Activated gamma-delta T cell (primary cell): ENCODE measurements around the gene TEDDM1.
"Not testable (repeated sequence)": the region's sequence is repeated elsewhere in the genome, so short reads cannot be mapped to it uniquely, and the experiment has no call there.

Experiments used
- DNase-seq: peaks from one replicate; lab custom pipeline; 2025; lab: John Stamatoyannopoulos, UW

TEDDM1 gene

GRCh38 chr1:182380199-182380598 is 20.3 kb downstream of the TEDDM1 start:
- no peak for DNase-seq

GRCh38 chr1:182379781-182380180 is 20.7 kb downstream of the TEDDM1 start:
- not testable (repeated sequence) for DNase-seq

DNA sequence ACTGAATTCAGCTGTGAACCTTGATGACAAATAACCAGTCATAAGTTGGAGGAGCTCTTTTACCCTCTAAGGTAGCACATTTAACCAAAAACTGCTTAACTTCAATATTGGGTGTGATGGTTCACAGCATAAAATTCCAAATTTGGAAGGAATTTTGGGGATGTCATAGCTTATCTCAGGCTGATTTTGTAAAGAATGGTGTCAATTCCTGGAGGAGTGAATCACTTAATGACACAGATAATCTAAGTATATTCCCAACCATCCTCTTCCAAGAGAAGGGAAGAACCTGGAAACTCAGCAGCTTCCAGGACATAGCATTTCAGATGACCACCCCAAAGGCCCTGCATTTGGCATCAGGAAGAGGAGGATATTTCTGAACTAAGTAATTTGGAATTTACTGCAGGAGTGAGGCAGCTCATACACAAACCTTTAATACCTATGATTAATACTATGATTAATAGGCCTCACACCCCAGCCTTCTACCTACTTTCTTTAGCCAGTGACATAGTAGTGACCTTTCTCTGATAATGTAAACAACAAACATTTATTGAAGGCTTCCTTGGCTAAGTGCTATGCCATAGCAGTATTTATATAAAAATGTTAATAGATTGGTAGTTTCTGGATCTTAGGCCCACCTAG is 23.4 kb downstream of the TEDDM1 start:
- no peak for DNase-seq

DNA sequence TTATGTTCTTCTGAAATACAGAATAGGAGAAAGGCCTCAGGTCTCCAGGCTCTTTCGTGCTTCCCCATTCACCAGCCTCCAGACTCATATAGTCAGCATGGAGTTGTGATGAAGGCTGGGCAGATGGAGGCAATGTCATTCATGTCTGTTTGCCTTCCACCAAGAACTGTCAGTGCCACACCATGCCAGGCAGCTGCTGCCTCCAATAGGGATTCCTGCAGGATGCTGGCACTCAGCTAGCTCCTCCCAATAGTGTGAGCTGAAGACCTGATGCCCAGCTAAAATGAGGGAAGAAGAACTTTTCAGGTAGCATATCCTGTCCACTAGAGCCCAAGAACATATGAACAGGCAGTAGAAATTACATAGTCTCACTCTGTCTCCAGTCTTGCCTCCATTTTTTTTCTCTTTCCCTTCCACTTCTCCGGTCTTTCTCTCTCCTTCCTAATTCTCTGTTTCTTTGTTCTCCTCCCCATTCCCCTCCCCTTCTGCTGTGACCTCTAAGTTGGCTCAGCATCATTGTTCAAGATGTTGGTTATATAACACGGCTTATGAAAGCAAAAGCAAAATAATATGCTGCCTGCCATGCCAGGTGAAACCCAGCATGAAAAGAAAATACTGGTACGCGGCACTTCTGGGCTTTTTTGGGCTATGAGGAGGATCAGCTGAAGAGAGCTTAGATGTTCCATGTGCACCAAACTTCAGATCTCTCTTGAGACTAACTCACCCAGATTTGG is 26.2 kb downstream of the TEDDM1 start:
- DNase-seq: no peak

DNA sequence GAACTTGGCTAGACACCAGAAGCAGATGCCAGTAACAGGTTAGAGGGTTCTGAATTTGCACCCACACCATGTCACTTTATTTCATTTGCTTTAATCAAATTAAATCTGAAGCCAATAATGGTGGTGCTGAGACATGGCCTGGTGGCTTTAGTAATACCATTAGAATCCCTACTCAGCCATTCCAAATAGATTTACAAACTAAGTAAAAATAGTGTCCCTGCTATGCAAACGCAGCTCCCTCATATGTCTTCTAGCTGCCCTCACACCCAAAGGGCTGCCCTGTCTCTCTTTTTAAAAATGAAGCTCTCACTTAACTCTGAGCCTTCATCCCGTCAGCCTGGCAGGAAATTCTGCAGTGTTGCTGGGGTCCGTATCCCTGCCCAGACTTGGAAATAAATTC is 29.9 kb downstream of the TEDDM1 start:
- no peak for DNase-seq

DNA sequence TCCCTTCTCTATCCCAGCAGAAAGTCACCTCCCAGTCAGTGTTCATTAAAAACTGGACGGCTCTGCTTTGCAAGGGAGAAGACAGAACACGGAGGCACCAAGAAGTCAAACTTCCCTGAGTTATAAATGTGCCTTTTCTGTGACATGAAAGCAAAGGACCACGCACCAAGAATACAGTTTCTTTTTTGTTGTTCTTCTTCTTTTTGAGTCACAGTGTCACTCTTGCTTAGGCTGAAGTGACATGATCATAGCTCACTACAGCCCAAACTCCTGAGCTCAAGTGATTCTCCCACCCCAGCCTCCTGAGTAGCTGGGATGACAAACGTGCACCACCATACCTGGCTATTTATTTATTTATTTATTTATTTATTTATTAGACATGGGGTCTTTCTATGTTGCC is 31.6 kb downstream of the TEDDM1 start:
- no peak for DNase-seq

DNA sequence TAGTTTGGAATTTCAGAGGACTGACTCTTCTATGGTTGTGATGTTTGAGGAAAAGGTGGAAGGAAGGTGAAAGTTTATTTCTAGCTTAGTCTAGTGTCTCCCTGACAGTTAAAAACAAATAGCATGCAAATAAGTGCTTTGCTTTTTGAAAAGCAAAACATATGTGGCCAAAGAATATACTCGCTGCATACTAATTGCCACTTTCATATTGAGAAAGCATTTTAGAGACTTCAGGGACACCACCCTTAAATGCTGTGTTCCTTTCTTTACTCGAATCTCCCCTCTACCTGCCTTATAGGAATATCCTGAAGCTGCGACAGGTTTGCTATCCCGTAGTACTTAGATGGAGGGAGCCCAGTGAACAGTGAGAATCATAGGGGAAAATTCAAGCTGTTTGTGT is 32.1 kb downstream of the TEDDM1 start:
- no peak for DNase-seq

- no peak for DNase-seq
Observed at GRCh38 chr1:182367926-182368325, 32.5 kb downstream of the TEDDM1 start.

GRCh38 chr1:182366596-182366995 is 33.9 kb downstream of the TEDDM1 start:
- no peak for DNase-seq

DNA sequence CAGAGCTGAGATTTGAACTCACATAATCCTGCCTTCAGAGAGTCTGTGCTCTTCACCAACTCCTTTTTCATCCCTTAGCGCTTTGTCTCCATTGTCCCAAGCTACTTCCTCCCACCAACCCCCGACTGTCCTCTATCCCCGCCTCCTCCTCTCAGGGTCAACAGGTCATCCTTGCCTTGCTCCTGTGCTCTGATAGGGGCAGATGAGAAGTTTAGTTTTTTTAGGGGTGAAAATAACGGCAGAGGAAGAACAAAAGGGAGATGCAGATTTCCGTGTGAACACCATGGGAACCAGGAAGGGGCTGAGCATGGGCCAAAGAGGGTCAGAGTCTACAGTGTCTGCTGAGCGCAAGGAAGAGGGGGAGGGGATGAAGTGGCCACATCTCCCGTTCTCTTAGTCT is 40.8 kb downstream of the TEDDM1 start:
- DNase-seq: no peak

DNA sequence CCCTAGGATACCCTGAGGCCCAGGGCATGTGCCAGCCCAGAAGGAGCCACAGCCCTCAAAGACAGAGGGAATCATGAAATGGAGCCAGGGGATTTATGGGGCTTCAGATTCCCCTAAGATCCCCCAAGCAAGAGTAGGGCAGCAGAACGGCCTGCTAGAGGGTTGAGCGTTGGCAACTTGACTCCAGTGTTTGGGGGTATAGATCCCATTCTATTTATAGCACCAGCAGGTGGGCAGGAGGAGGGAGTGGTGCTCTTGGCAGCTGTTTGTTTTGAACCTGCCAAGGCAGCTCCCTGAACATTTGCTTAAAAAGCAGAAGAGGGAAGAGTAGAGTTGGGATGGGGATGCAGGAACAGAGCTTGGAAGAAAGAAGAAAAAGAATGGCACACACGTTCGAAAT is 42.6 kb downstream of the TEDDM1 start:
- DNase-seq: no peak

DNA sequence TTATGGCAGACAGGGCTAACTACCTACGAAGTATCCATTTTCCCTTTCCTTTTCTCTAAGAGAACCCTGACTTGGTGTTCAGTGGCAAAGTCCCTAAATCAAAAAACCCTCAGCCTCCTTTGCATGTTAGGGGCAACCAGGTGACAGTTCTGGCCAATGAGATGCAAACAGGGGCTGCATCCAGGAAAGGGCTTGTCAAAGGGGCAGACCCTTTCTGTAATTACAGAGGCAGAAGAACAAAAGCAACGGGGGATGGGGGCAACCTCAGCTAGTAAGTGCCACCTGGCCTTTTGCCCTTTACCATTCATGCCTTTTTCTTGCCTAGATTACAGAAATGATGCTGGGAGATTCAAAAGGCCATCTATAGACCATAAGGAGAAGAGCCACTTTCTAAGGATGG is 43.3 kb downstream of the TEDDM1 start:
- DNase-seq: no peak

- DNase-seq: no peak
Observed at GRCh38 chr1:182355723-182356098, 44.8 kb downstream of the TEDDM1 start.

GRCh38 chr1:182351790-182352364 is 48.6 kb downstream of the TEDDM1 start:
- DNase-seq: no peak

DNA sequence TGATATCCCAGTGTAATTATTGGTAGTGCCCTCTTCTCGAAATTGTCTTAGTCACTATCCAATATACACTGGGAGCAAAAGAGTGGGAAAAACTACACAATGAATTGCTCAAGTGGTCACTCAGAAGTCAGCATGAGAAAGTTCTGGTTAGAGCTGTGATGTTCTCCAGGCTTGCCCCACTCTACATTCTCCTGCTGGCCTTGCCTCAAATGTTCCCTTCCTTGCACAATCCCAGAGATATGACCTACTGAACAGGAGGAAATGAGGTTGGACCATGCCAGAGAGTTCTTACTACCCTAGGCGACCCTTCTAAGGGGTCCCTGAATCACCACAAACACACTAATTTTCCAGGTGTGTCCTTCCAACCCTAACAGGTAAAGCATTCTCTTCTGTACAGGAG is 49.6 kb downstream of the TEDDM1 start:
- no peak for DNase-seq

GRCh38 chr1:182348961-182349747 is 51.3 kb downstream of the TEDDM1 start:
- no peak for DNase-seq
